ENCODE data around the gene LINGO1.

Gene LINGO1

GRCh38 chr15:77667338-77668234, 34.9 kb upstream of the LINGO1 start:
- no peak overlapping the region for H3K27ac ChIP-seq (ENCODE audit: low read depth, low read length)
- H2BK120ac ChIP-seq (ENCODE audit: low read depth, low read length) = no peak overlapping the region
- H3K27me3 ChIP-seq (ENCODE audit: insufficient read depth, low read length, poor library complexity) = no peaks in the 10 kb centered on the region
- H2BK15ac ChIP-seq (replicated peaks; ENCODE audit: low read depth) = no peak overlapping the region
- no CpG with 5 or more reads among the region's 11 CpGs for WGBS (ENCODE audit: extremely low coverage, insufficient coverage, low lambda C conversion rate)
- H3K56ac ChIP-seq (ENCODE audit: low read length) = no peak overlapping the region
- no peaks in the 10 kb centered on the region for H3K79me2 ChIP-seq (ENCODE audit: control insufficient read depth, insufficient read depth, low read length)
- no peak overlapping the region for H4K5ac ChIP-seq (ENCODE audit: low read length)
- H3K4me2 ChIP-seq (ENCODE audit: low read length) = no peak overlapping the region
- H3K4me1 ChIP-seq (ENCODE audit: control insufficient read depth, low read depth, low read length) = no peaks in the 10 kb centered on the region
- no peaks in the 10 kb centered on the region for H3K36me3 ChIP-seq (ENCODE audit: control insufficient read depth, insufficient read depth, low read length)
- no peak overlapping the region for H4K8ac ChIP-seq (ENCODE audit: low read depth, low read length)
- H3K4me3 ChIP-seq (ENCODE audit: low read length) = no peak overlapping the region
- no peaks in the 10 kb centered on the region for H3K79me1 ChIP-seq (ENCODE audit: low read length)
- H3K9ac ChIP-seq (ENCODE audit: low read length) = no peak overlapping the region
- no peak for DNase-seq
- H3K4ac ChIP-seq (ENCODE audit: low read depth, low read length) = no peak overlapping the region
- no peak overlapping the region for H3K18ac ChIP-seq (ENCODE audit: low read length)
- H2BK5ac ChIP-seq (ENCODE audit: low read length) = no peak overlapping the region
- H2AK5ac ChIP-seq (ENCODE audit: low read length) = no peak overlapping the region
- H3K23ac ChIP-seq (ENCODE audit: low read length) = no peak overlapping the region

- H4K8ac ChIP-seq (ENCODE audit: low read depth, low read length) = no peak overlapping the region
- no peak overlapping the region for H3K23ac ChIP-seq (ENCODE audit: low read length)
- no peaks in the 10 kb centered on the region for H3K4me1 ChIP-seq (ENCODE audit: control insufficient read depth, low read depth, low read length)
- no peak overlapping the region for H3K4me3 ChIP-seq (ENCODE audit: low read length)
- WGBS (ENCODE audit: extremely low coverage, insufficient coverage, low lambda C conversion rate) = no CpG with 5 or more reads among the region's 5 CpGs
- no peaks in the 10 kb centered on the region for H3K79me1 ChIP-seq (ENCODE audit: low read length)
- no peaks in the 10 kb centered on the region for H3K79me2 ChIP-seq (ENCODE audit: control insufficient read depth, insufficient read depth, low read length)
- no peak overlapping the region for H2BK15ac ChIP-seq (replicated peaks; ENCODE audit: low read depth)
- H2AK5ac ChIP-seq (ENCODE audit: low read length) = no peak overlapping the region
- no peaks in the 10 kb centered on the region for H3K27me3 ChIP-seq (ENCODE audit: insufficient read depth, low read length, poor library complexity)
- H3K36me3 ChIP-seq (ENCODE audit: control insufficient read depth, insufficient read depth, low read length) = no peaks in the 10 kb centered on the region
- H3K4me2 ChIP-seq (ENCODE audit: low read length) = no peak overlapping the region
- H3K27ac ChIP-seq (ENCODE audit: low read depth, low read length) = no peak overlapping the region
- H2BK5ac ChIP-seq (ENCODE audit: low read length) = no peak overlapping the region
- no peak overlapping the region for H3K9ac ChIP-seq (ENCODE audit: low read length)
- no peak for DNase-seq
- no peak overlapping the region for H2BK120ac ChIP-seq (ENCODE audit: low read depth, low read length)
- H3K4ac ChIP-seq (ENCODE audit: low read depth, low read length) = no peak overlapping the region
- no peak overlapping the region for H3K56ac ChIP-seq (ENCODE audit: low read length)
- no peak overlapping the region for H3K18ac ChIP-seq (ENCODE audit: low read length)
- H4K5ac ChIP-seq (ENCODE audit: low read length) = no peak overlapping the region
Measured at GRCh38 chr15:77666296-77666660, 33.6 kb upstream of the LINGO1 start.

GRCh38 chr15:77665530-77666295, 33.0 kb upstream of the LINGO1 start:
- no CpG with 5 or more reads among the region's 12 CpGs for WGBS (ENCODE audit: extremely low coverage, insufficient coverage, low lambda C conversion rate)
- Histone ChIP-seq H3K4me1 (ENCODE audit: control insufficient read depth, low read depth, low read length) (no peaks in the 10 kb centered on the region), H3K79me2 (ENCODE audit: control insufficient read depth, insufficient read depth, low read length) (no peaks in the 10 kb centered on the region)

GRCh38 chr15:77664428-77664827, 31.7 kb upstream of the LINGO1 start:
- H2BK15ac ChIP-seq (replicated peaks; ENCODE audit: low read depth) = no peak overlapping the region
- no peaks in the 10 kb centered on the region for H3K79me1 ChIP-seq (ENCODE audit: low read length)
- no peak overlapping the region for H3K18ac ChIP-seq (ENCODE audit: low read length)
- H3K79me2 ChIP-seq (ENCODE audit: control insufficient read depth, insufficient read depth, low read length) = no peaks in the 10 kb centered on the region
- H2BK120ac ChIP-seq (ENCODE audit: low read depth, low read length) = no peak overlapping the region
- H3K56ac ChIP-seq (ENCODE audit: low read length) = no peak overlapping the region
- H4K8ac ChIP-seq (ENCODE audit: low read depth, low read length) = no peak overlapping the region
- DNase-seq = peak; percentile 46
- no peak overlapping the region for H3K4ac ChIP-seq (ENCODE audit: low read depth, low read length)
- H3K23ac ChIP-seq (ENCODE audit: low read length) = no peak overlapping the region
- no peaks in the 10 kb centered on the region for H3K4me1 ChIP-seq (ENCODE audit: control insufficient read depth, low read depth, low read length)
- no peaks in the 10 kb centered on the region for H3K27me3 ChIP-seq (ENCODE audit: insufficient read depth, low read length, poor library complexity)
- no peak overlapping the region for H3K27ac ChIP-seq (ENCODE audit: low read depth, low read length)
- no peak overlapping the region for H2BK5ac ChIP-seq (ENCODE audit: low read length)
- WGBS (ENCODE audit: extremely low coverage, insufficient coverage, low lambda C conversion rate) = no CpG with 5 or more reads among the region's 5 CpGs
- no peak overlapping the region for H4K5ac ChIP-seq (ENCODE audit: low read length)
- H3K9ac ChIP-seq (ENCODE audit: low read length) = no peak overlapping the region
- H3K4me2 ChIP-seq (ENCODE audit: low read length) = no peak overlapping the region
- no peak overlapping the region for H3K4me3 ChIP-seq (ENCODE audit: low read length)
- H3K36me3 ChIP-seq (ENCODE audit: control insufficient read depth, insufficient read depth, low read length) = no peaks in the 10 kb centered on the region
- H2AK5ac ChIP-seq (ENCODE audit: low read length) = no peak overlapping the region

More at GRCh38 chr15:77665530-77666295, 33.0 kb upstream of the LINGO1 start:
- Histone ChIP-seq H4K8ac (ENCODE audit: low read depth, low read length) (no peak overlapping the region), H3K4me2 (ENCODE audit: low read length) (no peak overlapping the region), H2AK5ac (ENCODE audit: low read length) (no peak overlapping the region), H3K27me3 (ENCODE audit: insufficient read depth, low read length, poor library complexity) (no peaks in the 10 kb centered on the region), H3K18ac (ENCODE audit: low read length) (no peak overlapping the region), H3K79me1 (ENCODE audit: low read length) (no peaks in the 10 kb centered on the region), H3K4ac (ENCODE audit: low read depth, low read length) (no peak overlapping the region), H3K4me3 (ENCODE audit: low read length) (no peak overlapping the region), H3K56ac (ENCODE audit: low read length) (no peak overlapping the region), H2BK15ac (replicated peaks; ENCODE audit: low read depth) (no peak overlapping the region), H2BK5ac (ENCODE audit: low read length) (no peak overlapping the region), H3K23ac (ENCODE audit: low read length) (no peak overlapping the region), H3K36me3 (ENCODE audit: control insufficient read depth, insufficient read depth, low read length) (no peaks in the 10 kb centered on the region), H3K9ac (ENCODE audit: low read length) (no peak overlapping the region), H2BK120ac (ENCODE audit: low read depth, low read length) (no peak overlapping the region), H4K5ac (ENCODE audit: low read length) (no peak overlapping the region), H3K27ac (ENCODE audit: low read depth, low read length) (no peak overlapping the region)
- DNase-seq = no peak

GRCh38 chr15:77663256-77663655, 30.5 kb upstream of the LINGO1 start:
- no peak overlapping the region for H2BK120ac ChIP-seq (ENCODE audit: low read depth, low read length)
- no peaks in the 10 kb centered on the region for H3K36me3 ChIP-seq (ENCODE audit: control insufficient read depth, insufficient read depth, low read length)
- H3K4ac ChIP-seq (ENCODE audit: low read depth, low read length) = no peak overlapping the region
- no peaks in the 10 kb centered on the region for H3K4me1 ChIP-seq (ENCODE audit: control insufficient read depth, low read depth, low read length)
- no peak overlapping the region for H4K5ac ChIP-seq (ENCODE audit: low read length)
- no peak overlapping the region for H3K56ac ChIP-seq (ENCODE audit: low read length)
- H3K9ac ChIP-seq (ENCODE audit: low read length) = no peak overlapping the region
- no peak overlapping the region for H2AK5ac ChIP-seq (ENCODE audit: low read length)
- H2BK5ac ChIP-seq (ENCODE audit: low read length) = no peak overlapping the region
- no CpG with 5 or more reads among the region's 5 CpGs for WGBS (ENCODE audit: extremely low coverage, insufficient coverage, low lambda C conversion rate)
- H3K18ac ChIP-seq (ENCODE audit: low read length) = no peak overlapping the region
- DNase-seq = no peak
- H3K23ac ChIP-seq (ENCODE audit: low read length) = no peak overlapping the region
- H3K4me2 ChIP-seq (ENCODE audit: low read length) = no peak overlapping the region
- H2BK15ac ChIP-seq (replicated peaks; ENCODE audit: low read depth) = no peak overlapping the region
- H3K79me1 ChIP-seq (ENCODE audit: low read length) = no peaks in the 10 kb centered on the region
- no peaks in the 10 kb centered on the region for H3K27me3 ChIP-seq (ENCODE audit: insufficient read depth, low read length, poor library complexity)
- H3K79me2 ChIP-seq (ENCODE audit: control insufficient read depth, insufficient read depth, low read length) = no peaks in the 10 kb centered on the region
- no peak overlapping the region for H4K8ac ChIP-seq (ENCODE audit: low read depth, low read length)
- no peak overlapping the region for H3K4me3 ChIP-seq (ENCODE audit: low read length)
- no peak overlapping the region for H3K27ac ChIP-seq (ENCODE audit: low read depth, low read length)
